Left ventricle myocardium inferior (tissue), 1 donor: ENCODE measurements around the gene HLTF. TPM values are rescaled to one million over a fixed set of nuclear protein-coding genes. Genes with fewer than 3 reads are reported as not detected.
"Not testable (repeated sequence)": the region's sequence is repeated elsewhere in the genome, so short reads cannot be mapped to it uniquely, and the experiment has no call there.

Experiments used
- DNase-seq: peaks from one replicate; pipeline ENCODE4 v3.0.0-alpha.2; 2020
- H3K27ac ChIP-seq: fragments of 200-600 bp; replicated peaks from 2 replicates; pipeline ENCODE4 v1.8.0; 2021
- H3K27me3 ChIP-seq: fragments of 200-600 bp; 2 replicates; pipeline ENCODE4 v1.8.0; 2021; ENCODE audit warnings: low read depth
- H3K36me3 ChIP-seq: fragments of 200-600 bp; 2 replicates; pipeline ENCODE4 v1.8.0; 2021
- H3K4me1 ChIP-seq: fragments of 200-600 bp; 2 replicates; pipeline ENCODE4 v1.8.0; 2021
- H3K4me3 ChIP-seq: fragments of 200-600 bp; 2 replicates; pipeline ENCODE4 v1.8.0; 2021; ENCODE audit warnings: mild to moderate bottlenecking, moderate library complexity
- H3K9me3 ChIP-seq: fragments of 200-600 bp; replicated peaks from 2 replicates; pipeline ENCODE4 v1.8.0; 2021
- CTCF ChIP-seq: fragments of 200-600 bp; IDR thresholded peaks from 2 replicates; pipeline ENCODE4 v1.8.0; 2021; ENCODE audit warnings: antibody characterized with exemption, mild to moderate bottlenecking, borderline replicate concordance
- intact Hi-C: fragments of 100-400 bp; cut with micrococcal nuclease; formaldehyde crosslinking; loops from one replicate; pipeline ENCODE4 v1.11.0; 2022
- total RNA-seq: library from RNA; stranded (reverse); fragmentation: NEBNext Ultra II Directional; extraction: Animal tissue kit (Norgen Biotek cat#: 25700); gene quantifications from one replicate; pipeline ENCODE4 v1.2.1, GENCODE V29; 2021
- donor health status: DM: no; HTN: yes; CAD: no; lungs with severe emphysema.

Gene HLTF
- total RNA-seq, 1 donor from 2014 or later = 27.4 TPM

- Histone ChIP-seq H3K27ac (no peak overlapping the region), H3K4me1 (peaks cover 6% of the 10 kb centered on the region), H3K4me3 (no peak overlapping the region), H3K36me3 (no peaks in the 10 kb centered on the region), H3K9me3 (no peaks in the 10 kb centered on the region), H3K27me3 (no peaks in the 10 kb centered on the region)
- DNase-seq = no peak
- intact Hi-C loops = no loop called here
- no peak for TF ChIP-seq CTCF
These were observed 28.8 kb upstream of the HLTF start for GRCh38 chr3:149115114-149115513.

- no peak overlapping the region for H3K27ac ChIP-seq
- intact Hi-C loops = no loop called here
- TF ChIP-seq CTCF = no peak
These were observed 28.1 kb upstream of the HLTF start for GRCh38 chr3:149114458-149114857.

GRCh38 chr3:149104484-149104883, 18.2 kb upstream of the HLTF start:
- no peaks in the 10 kb centered on the region for H3K36me3 ChIP-seq
- no peak for TF ChIP-seq CTCF
- H3K9me3 ChIP-seq = peaks cover 17% of the 10 kb centered on the region
- intact Hi-C loops = no loop called here
- DNase-seq = no peak
- H3K27me3 ChIP-seq = no peaks in the 10 kb centered on the region
- no peak overlapping the region for H3K27ac ChIP-seq
- no peak overlapping the region for H3K4me3 ChIP-seq
- no peaks in the 10 kb centered on the region for H3K4me1 ChIP-seq

More at GRCh38 chr3:149114458-149114857, 28.1 kb upstream of the HLTF start:
- no peaks in the 10 kb centered on the region for H3K27me3 ChIP-seq
- no peaks in the 10 kb centered on the region for H3K36me3 ChIP-seq
- DNase-seq = no peak
- H3K4me3 ChIP-seq = no peak overlapping the region
- peaks cover 6% of the 10 kb centered on the region for H3K4me1 ChIP-seq
- H3K9me3 ChIP-seq = no peaks in the 10 kb centered on the region

GRCh38 chr3:149101641-149102040, 15.3 kb upstream of the HLTF start:
- no peak for DNase-seq
- H3K27me3 ChIP-seq = no peaks in the 10 kb centered on the region
- H3K27ac ChIP-seq = no peak overlapping the region
- H3K36me3 ChIP-seq = no peaks in the 10 kb centered on the region
- no peak overlapping the region for H3K4me3 ChIP-seq
- no peak for TF ChIP-seq CTCF
- intact Hi-C loops = no loop called here
- peaks cover 17% of the 10 kb centered on the region for H3K9me3 ChIP-seq
- no peaks in the 10 kb centered on the region for H3K4me1 ChIP-seq

- Histone ChIP-seq H3K4me1 (no peaks in the 10 kb centered on the region), H3K9me3 (peaks cover 12% of the 10 kb centered on the region), H3K27me3 (no peaks in the 10 kb centered on the region), H3K36me3 (no peaks in the 10 kb centered on the region), H3K4me3 (no peak overlapping the region), H3K27ac (no peak overlapping the region)
- TF ChIP-seq CTCF = no peak
- intact Hi-C loops = no loop called here
- no peak for DNase-seq
These were observed 14.8 kb upstream of the HLTF start for GRCh38 chr3:149101154-149101553.

- H3K4me1 ChIP-seq, intact Hi-C loops, H3K36me3 ChIP-seq, DNase-seq, H3K4me3 ChIP-seq, H3K27me3 ChIP-seq, H3K27ac ChIP-seq, H3K9me3 ChIP-seq: not testable (repeated sequence)
These were observed 11.7 kb upstream of the HLTF start for GRCh38 chr3:149097987-149098386.
